RWPE1 (cell line): ENCODE data around the gene SLC1A1.

ENCODE experiments used
- CTCF ChIA-PET: fragments of 350-600 bp; sonication (Branson Sonifier 250); formaldehyde crosslinking; extraction: SDS; loops from one replicate; lab custom pipeline; 2021; lab: Yijun Ruan, JAX
- POLR2A ChIA-PET: fragments of 400-600 bp; formaldehyde crosslinking; extraction: SDS; loops from one replicate; lab custom pipeline; 2020; ENCODE audit warnings: antibody characterized with exemption; ENCODE audit not compliant: low non-redundant PET; lab: Yijun Ruan, JAX
- DNase-seq: peaks from one replicate; pipeline ENCODE4 v3.0.0; 2012; ENCODE audit warnings: low spot score
- H3K27ac ChIP-seq: fragments of 450-650 bp; 2 replicates; pipeline ENCODE4 v1.5.1; 2017
- CTCF ChIP-seq: fragments of 450-650 bp; conservative IDR thresholded peaks from 2 replicates; pipeline ENCODE4 v1.5.1; 2017; ENCODE audit warnings: low read depth, mild to moderate bottlenecking

Gene SLC1A1

GRCh38 chr9:4588721-4589120 is 98.5 kb downstream of the SLC1A1 start:
- ChIA-PET CTCF (interaction anchor here (0.7 kb wide), 1 partner anchor 25 kb away, joined by 5 read pairs; no protein-coding TSS in a partner anchor), POLR2A (no interaction called here)
- no peak overlapping the region for H3K27ac ChIP-seq
- no peak for TF ChIP-seq CTCF
- no peak for DNase-seq

GRCh38 chr9:4590430-4591122 is 100.3 kb downstream of the SLC1A1 start:
- no peak overlapping the region for H3K27ac ChIP-seq
- DNase-seq = no peak
- POLR2A ChIA-PET = no interaction called here
- CTCF ChIA-PET = no interaction called here
- TF ChIP-seq CTCF = no peak

GRCh38 chr9:4591123-4591500 is 100.8 kb downstream of the SLC1A1 start:
- DNase-seq = no peak
- H3K27ac ChIP-seq = no peak overlapping the region
- no peak for TF ChIP-seq CTCF
- ChIA-PET POLR2A (no interaction called here), CTCF (no interaction called here)

GRCh38 chr9:4592295-4592694 is 102.0 kb downstream of the SLC1A1 start:
- TF ChIP-seq CTCF = no peak
- DNase-seq = no peak
- CTCF ChIA-PET = interaction anchor here (0.6 kb wide), 1 partner anchor 165 kb away, joined by 3 read pairs; no protein-coding TSS in a partner anchor
- H3K27ac ChIP-seq = no peak overlapping the region
- POLR2A ChIA-PET = no interaction called here

GRCh38 chr9:4592886-4593285 is 102.6 kb downstream of the SLC1A1 start:
- CTCF ChIA-PET = no interaction called here
- TF ChIP-seq CTCF = no peak
- POLR2A ChIA-PET = no interaction called here
- no peak for DNase-seq
- H3K27ac ChIP-seq = no peak overlapping the region

- CTCF ChIA-PET = no interaction called here
- no peak for TF ChIP-seq CTCF
- POLR2A ChIA-PET = no interaction called here
- DNase-seq = no peak
- no peak overlapping the region for H3K27ac ChIP-seq
These were observed 104.3 kb downstream of the SLC1A1 start for GRCh38 chr9:4594545-4594944.
